ENCODE results near the gene PPM1H. TPM values are rescaled to one million over a fixed set of nuclear protein-coding genes. Genes with fewer than 3 reads are reported as not detected.

The PPM1H gene
- total RNA-seq, 1 experiment from 2014 or later = 12.0 TPM

DNA sequence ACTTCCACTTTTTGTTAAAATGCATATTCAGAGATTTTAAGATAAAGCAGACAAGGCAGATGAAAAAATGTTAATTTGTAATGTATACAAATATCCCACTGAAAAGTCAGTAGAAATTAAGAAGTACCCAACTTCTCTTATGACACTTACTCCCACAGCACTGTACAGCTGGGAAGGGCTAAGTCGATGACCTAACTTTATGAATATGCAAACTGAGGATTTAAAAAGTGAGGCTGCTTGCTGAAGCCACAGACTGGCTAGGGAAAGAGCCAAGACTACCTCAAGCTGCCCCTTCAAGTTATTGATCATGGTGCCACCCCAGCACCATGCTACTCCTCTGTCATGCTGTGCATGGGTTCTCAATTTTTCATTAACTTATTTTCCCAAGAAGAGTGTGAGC is 17.0 kb downstream of the PPM1H start:
- peaks cover 33% of the 10 kb centered on the region for H3K79me2 ChIP-seq (ENCODE audit: low read length)
- H3K27me3 ChIP-seq (ENCODE audit: low read length) = no peaks in the 10 kb centered on the region
- peaks cover 33% of the 10 kb centered on the region for H3K4me1 ChIP-seq (ENCODE audit: insufficient read depth, low read length)
- H3K9me2 ChIP-seq (replicated peaks; ENCODE audit: low read length) = no peaks in the 10 kb centered on the region
- no peak overlapping the region for H3K27ac ChIP-seq (ENCODE audit: low read length)
- H3K36me3 ChIP-seq (ENCODE audit: low read depth, low read length) = no peaks in the 10 kb centered on the region
- ATAC-seq (no peak), DNase-seq (no peak)
- no peak overlapping the region for H3K9ac ChIP-seq (ENCODE audit: low read length)
- no TSS peak for BruUV-seq (replicated peaks)
- H2AFZ ChIP-seq (ENCODE audit: low read length) = no peak overlapping the region
- ChIA-PET POLR2A (ENCODE audit: unreplicated experiment) (no interaction called here), CTCF (no interaction called here)
- intact Hi-C loops (cut with micrococcal nuclease) = no loop called here
- H3F3A ChIP-seq (ENCODE audit: low read length, unreplicated experiment) = no peaks in the 10 kb centered on the region
- H4K20me1 ChIP-seq (ENCODE audit: low read length) = no peaks in the 10 kb centered on the region
- no peaks in the 10 kb centered on the region for H3K9me3 ChIP-seq (ENCODE audit: low read length)
- H3K4me2 ChIP-seq (ENCODE audit: low read length) = no peak overlapping the region
- H3K4me3 ChIP-seq (ENCODE audit: low read length) = no peak overlapping the region
- no peak for TF ChIP-seq EZH2phosphoT487 (IDR thresholded peaks at IDR 0.05; ENCODE audit: borderline replicate concordance, low read length)
- TF ChIP-seq, protein P1, sequence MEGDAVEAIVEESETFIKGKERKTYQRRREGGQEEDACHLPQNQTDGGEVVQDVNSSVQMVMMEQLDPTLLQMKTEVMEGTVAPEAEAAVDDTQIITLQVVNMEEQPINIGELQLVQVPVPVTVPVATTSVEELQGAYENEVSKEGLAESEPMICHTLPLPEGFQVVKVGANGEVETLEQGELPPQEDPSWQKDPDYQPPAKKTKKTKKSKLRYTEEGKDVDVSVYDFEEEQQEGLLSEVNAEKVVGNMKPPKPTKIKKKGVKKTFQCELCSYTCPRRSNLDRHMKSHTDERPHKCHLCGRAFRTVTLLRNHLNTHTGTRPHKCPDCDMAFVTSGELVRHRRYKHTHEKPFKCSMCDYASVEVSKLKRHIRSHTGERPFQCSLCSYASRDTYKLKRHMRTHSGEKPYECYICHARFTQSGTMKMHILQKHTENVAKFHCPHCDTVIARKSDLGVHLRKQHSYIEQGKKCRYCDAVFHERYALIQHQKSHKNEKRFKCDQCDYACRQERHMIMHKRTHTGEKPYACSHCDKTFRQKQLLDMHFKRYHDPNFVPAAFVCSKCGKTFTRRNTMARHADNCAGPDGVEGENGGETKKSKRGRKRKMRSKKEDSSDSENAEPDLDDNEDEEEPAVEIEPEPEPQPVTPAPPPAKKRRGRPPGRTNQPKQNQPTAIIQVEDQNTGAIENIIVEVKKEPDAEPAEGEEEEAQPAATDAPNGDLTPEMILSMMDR (conservative IDR thresholded peaks at IDR 0.05; ENCODE audit: low read depth, low read length) = no peak
- TF ChIP-seq EZH2 (IDR thresholded peaks at IDR 0.05; ENCODE audit: low read length, unreplicated experiment) = no peak

DNA sequence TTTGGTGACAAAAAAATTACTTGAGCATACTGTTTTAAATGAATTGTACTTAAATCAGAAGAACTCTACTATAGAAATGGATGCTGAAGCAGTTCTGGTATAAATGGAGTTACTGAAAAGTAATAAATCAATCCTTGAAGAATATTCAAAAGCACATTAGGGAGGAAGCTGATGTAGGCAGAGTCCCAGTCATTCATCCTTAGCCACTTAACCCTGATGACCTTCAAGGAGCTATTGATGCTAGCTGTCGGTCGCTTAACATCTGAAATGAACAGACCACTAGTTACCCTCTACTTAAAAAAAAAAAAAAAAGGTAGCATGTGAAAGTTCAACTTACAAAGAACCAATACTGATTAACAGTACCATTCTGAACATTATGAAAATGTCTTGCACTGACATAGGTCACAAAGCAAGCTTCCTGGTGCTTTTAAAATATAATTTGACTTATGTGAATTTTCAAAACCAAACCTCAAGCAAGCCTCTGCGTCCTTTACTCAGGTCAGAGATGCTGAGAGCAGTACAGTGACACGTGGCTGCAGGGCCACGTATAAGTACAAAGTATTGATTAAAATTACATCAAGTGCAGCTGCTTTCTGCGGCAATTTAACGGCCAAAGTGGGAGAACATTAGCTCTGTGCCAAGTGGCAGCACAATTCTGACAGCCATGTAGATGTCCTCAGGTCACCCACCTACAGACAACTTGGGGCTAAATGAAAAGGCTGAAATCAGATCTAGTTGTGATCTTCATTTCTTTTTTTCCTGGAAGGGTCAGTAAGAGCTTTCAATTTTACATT is 18.1 kb downstream of the PPM1H start:
- Histone ChIP-seq H3K9me2 (replicated peaks; ENCODE audit: low read length) (no peaks in the 10 kb centered on the region), H3K27me3 (ENCODE audit: low read length) (no peaks in the 10 kb centered on the region), H3K4me3 (ENCODE audit: low read length) (no peak overlapping the region), H3K4me2 (ENCODE audit: low read length) (no peak overlapping the region), H2AFZ (ENCODE audit: low read length) (no peak overlapping the region), H3K4me1 (ENCODE audit: insufficient read depth, low read length) (peaks cover 22% of the 10 kb centered on the region), H3K9ac (ENCODE audit: low read length) (no peak overlapping the region), H4K20me1 (ENCODE audit: low read length) (no peaks in the 10 kb centered on the region), H3K36me3 (ENCODE audit: low read depth, low read length) (no peaks in the 10 kb centered on the region), H3F3A (ENCODE audit: low read length, unreplicated experiment) (no peaks in the 10 kb centered on the region), H3K79me2 (ENCODE audit: low read length) (peaks cover 31% of the 10 kb centered on the region), H3K9me3 (ENCODE audit: low read length) (no peaks in the 10 kb centered on the region), H3K27ac (ENCODE audit: low read length) (no peak overlapping the region)
- intact Hi-C loops (cut with micrococcal nuclease) = no loop called here
- no peak for DNase-seq
- TF ChIP-seq EZH2 (IDR thresholded peaks at IDR 0.05; ENCODE audit: low read length, unreplicated experiment) (no peak), EZH2phosphoT487 (IDR thresholded peaks at IDR 0.05; ENCODE audit: borderline replicate concordance, low read length) (no peak)
- TF ChIP-seq, protein P1 (conservative IDR thresholded peaks at IDR 0.05; ENCODE audit: low read depth, low read length) = no peak
- no TSS peak for BruUV-seq (replicated peaks)
- CTCF ChIA-PET = no interaction called here
- POLR2A ChIA-PET (ENCODE audit: unreplicated experiment) = no interaction called here
- no peak for ATAC-seq

DNA sequence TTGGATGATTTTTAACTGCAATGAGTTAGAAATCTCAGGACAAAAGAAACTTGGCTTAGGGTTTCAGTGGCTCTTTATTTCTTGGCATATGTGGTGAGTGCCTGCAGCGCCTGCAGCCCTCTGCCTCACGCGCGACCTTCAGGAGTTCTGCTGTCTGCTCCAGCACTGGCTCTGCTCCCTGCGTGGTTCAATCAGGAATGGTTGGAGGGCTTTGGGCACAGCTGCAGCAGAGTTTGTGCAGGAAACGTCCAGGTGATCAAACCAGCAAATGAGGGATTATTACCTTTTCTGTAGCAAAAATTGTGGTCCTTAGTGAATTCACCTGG is 19.8 kb downstream of the PPM1H start:
- H3K4me2 ChIP-seq (ENCODE audit: low read length) = no peak overlapping the region
- no peaks in the 10 kb centered on the region for H3K9me2 ChIP-seq (replicated peaks; ENCODE audit: low read length)
- H3K36me3 ChIP-seq (ENCODE audit: low read depth, low read length) = no peaks in the 10 kb centered on the region
- no TSS peak for BruUV-seq (replicated peaks)
- no peak overlapping the region for H3K4me3 ChIP-seq (ENCODE audit: low read length)
- DNase-seq (no peak), ATAC-seq (no peak)
- intact Hi-C loops (cut with micrococcal nuclease) = no loop called here
- H4K20me1 ChIP-seq (ENCODE audit: low read length) = no peaks in the 10 kb centered on the region
- no peaks in the 10 kb centered on the region for H3K27me3 ChIP-seq (ENCODE audit: low read length)
- H3K27ac ChIP-seq (ENCODE audit: low read length) = no peak overlapping the region
- peaks cover 24% of the 10 kb centered on the region for H3K79me2 ChIP-seq (ENCODE audit: low read length)
- no peaks in the 10 kb centered on the region for H3K9me3 ChIP-seq (ENCODE audit: low read length)
- no peaks in the 10 kb centered on the region for H3F3A ChIP-seq (ENCODE audit: low read length, unreplicated experiment)
- peaks cover 18% of the 10 kb centered on the region for H3K4me1 ChIP-seq (ENCODE audit: insufficient read depth, low read length)
- TF ChIP-seq EZH2 (IDR thresholded peaks at IDR 0.05; ENCODE audit: low read length, unreplicated experiment) = no peak
- TF ChIP-seq, protein P1 (conservative IDR thresholded peaks at IDR 0.05; ENCODE audit: low read depth, low read length) = no peak
- no peak for TF ChIP-seq EZH2phosphoT487 (IDR thresholded peaks at IDR 0.05; ENCODE audit: borderline replicate concordance, low read length)
- H2AFZ ChIP-seq (ENCODE audit: low read length) = no peak overlapping the region
- ChIA-PET POLR2A (ENCODE audit: unreplicated experiment) (no interaction called here), CTCF (no interaction called here)
- H3K9ac ChIP-seq (ENCODE audit: low read length) = no peak overlapping the region
